ENCODE data around the gene SUMF1. TPM values are rescaled to one million over a fixed set of nuclear protein-coding genes. Genes with fewer than 3 reads are reported as not detected.
A peak's percentile ranks its signal among the peaks of the same experiment; 100 is the strongest.

Gene SUMF1
- total and polyA plus RNA-seq, 4 donors: 13.0 to 34.2 (median 23.5) TPM

DNA sequence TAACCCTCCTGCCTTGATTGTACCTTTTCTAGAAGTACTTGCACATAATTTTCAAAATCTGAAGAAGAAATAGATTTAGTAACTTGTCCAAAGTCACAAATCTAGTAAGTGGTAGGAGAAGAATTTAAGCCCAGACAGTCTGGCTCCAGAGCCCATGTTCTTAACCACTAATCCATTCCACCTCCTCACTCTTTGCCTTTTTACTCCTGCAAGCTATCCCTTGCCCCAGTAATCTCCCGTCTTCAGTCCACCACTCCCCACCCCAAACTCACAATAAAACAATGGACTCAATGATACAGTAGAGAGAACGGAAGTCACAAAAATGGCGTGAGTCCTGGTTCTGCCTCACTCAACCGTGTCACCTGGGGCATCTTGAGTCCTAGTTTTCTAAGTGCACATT, 115.2 kb downstream of the SUMF1 start:
- Histone ChIP-seq H3K27ac (ENCODE audit: low read depth in 1 of 2, low read length in 2 of 2) (no peak overlapping the region), H3K9me3 (ENCODE audit: control insufficient read depth in 4 of 4, low read length in 3 of 4) (no peaks in the 10 kb centered on the region), H3K36me3 (ENCODE audit: control insufficient read depth in 4 of 4, insufficient read depth in 3 of 4, low read depth in 1 of 4, low read length in 3 of 4) (no peaks in the 10 kb centered on the region), H3K4me1 (ENCODE audit: control insufficient read depth in 4 of 4, insufficient read depth in 4 of 4, low read length in 3 of 4) (peaks cover 2 to 26% (median 16%) of the 10 kb centered on the region in 4 donors), H3K4me3 (ENCODE audit: low read depth in 1 of 3, low read length in 3 of 3) (no peak overlapping the region), H3K27me3 (ENCODE audit: control insufficient read depth in 4 of 4, insufficient read depth in 4 of 4, low read length in 3 of 4) (no peaks in the 10 kb centered on the region), H3K9ac (ENCODE audit: low read depth in 1 of 2, low read length in 2 of 2) (no peak overlapping the region)
- no peak for TF ChIP-seq RAD21 (IDR thresholded peaks at IDR 0.05)
- no peak for DNase-seq (ENCODE audit: low spot score)
- WGBS: 97% methylated on average over 4 of the region's 4 CpGs

GRCh38 chr3:4351164-4351855, 115.8 kb downstream of the SUMF1 start:
- Histone ChIP-seq H3K9ac (ENCODE audit: low read depth in 1 of 2, low read length in 2 of 2) (no peak overlapping the region), H3K36me3 (ENCODE audit: control insufficient read depth in 4 of 4, insufficient read depth in 3 of 4, low read depth in 1 of 4, low read length in 3 of 4) (no peaks in the 10 kb centered on the region), H3K9me3 (ENCODE audit: control insufficient read depth in 4 of 4, low read length in 3 of 4) (no peaks in the 10 kb centered on the region), H3K27ac (ENCODE audit: low read depth in 1 of 2, low read length in 2 of 2) (peak overlapping the region; percentile 46 to 68), H3K4me1 (ENCODE audit: control insufficient read depth in 4 of 4, insufficient read depth in 4 of 4, low read length in 3 of 4) (peaks cover 0 to 20% (median 11%) of the 10 kb centered on the region in 4 donors), H3K27me3 (ENCODE audit: control insufficient read depth in 4 of 4, insufficient read depth in 4 of 4, low read length in 3 of 4) (no peaks in the 10 kb centered on the region), H3K4me3 (ENCODE audit: low read depth in 1 of 3, low read length in 3 of 3) (no peak overlapping the region)
- TF ChIP-seq YY1 (IDR thresholded peaks at IDR 0.05) (no peak), EGR1 (IDR thresholded peaks at IDR 0.05; ENCODE audit: low read depth in 2 of 2) (no peak), ATF3 (IDR thresholded peaks at IDR 0.05) (no peak), TAF1 (conservative IDR thresholded peaks at IDR 0.05) (no peak), NR2F2 (IDR thresholded peaks at IDR 0.05) (no peak), JUND (IDR thresholded peaks at IDR 0.05) (no peak), SP1 (IDR thresholded peaks at IDR 0.05) (no peak), GABPA (IDR thresholded peaks at IDR 0.05 in 1 of 2, conservative IDR thresholded peaks at IDR 0.05 in 1 of 2) (no peak), RAD21 (IDR thresholded peaks at IDR 0.05) (no peak), RXRA (IDR thresholded peaks at IDR 0.05) (no peak), ZBTB33 (IDR thresholded peaks at IDR 0.05) (no peak)
- TF ChIP-seq, protein P1, sequence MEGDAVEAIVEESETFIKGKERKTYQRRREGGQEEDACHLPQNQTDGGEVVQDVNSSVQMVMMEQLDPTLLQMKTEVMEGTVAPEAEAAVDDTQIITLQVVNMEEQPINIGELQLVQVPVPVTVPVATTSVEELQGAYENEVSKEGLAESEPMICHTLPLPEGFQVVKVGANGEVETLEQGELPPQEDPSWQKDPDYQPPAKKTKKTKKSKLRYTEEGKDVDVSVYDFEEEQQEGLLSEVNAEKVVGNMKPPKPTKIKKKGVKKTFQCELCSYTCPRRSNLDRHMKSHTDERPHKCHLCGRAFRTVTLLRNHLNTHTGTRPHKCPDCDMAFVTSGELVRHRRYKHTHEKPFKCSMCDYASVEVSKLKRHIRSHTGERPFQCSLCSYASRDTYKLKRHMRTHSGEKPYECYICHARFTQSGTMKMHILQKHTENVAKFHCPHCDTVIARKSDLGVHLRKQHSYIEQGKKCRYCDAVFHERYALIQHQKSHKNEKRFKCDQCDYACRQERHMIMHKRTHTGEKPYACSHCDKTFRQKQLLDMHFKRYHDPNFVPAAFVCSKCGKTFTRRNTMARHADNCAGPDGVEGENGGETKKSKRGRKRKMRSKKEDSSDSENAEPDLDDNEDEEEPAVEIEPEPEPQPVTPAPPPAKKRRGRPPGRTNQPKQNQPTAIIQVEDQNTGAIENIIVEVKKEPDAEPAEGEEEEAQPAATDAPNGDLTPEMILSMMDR (IDR thresholded peaks at IDR 0.05; ENCODE audit: low read depth, low read length, missing input control): no peak
- 64% methylated on average over 11 of the region's 11 CpGs for WGBS
- DNase-seq (ENCODE audit: low spot score): no peak

DNA sequence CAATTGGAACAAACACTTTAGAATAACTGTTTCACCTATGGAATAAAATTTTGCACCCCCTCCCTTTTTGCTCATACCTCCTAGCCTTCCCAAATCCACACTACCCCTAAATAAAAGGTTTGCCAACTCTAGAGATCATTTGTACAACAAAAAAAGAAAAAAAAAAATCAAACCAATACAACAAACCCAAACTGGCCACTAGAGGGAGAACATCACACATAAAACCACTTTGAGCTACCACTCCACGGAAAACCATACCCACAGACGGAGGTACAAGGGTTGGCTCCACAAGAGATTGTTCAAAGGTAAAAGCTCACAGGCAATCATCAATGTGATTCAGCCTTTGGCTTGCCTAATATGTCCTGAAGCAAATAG, 116.3 kb downstream of the SUMF1 start:
- H3K27ac ChIP-seq (ENCODE audit: low read depth in 1 of 2, low read length in 2 of 2): peak overlapping the region in 1 of 2 donors; percentile 68
- no peaks in the 10 kb centered on the region for H3K27me3 ChIP-seq (ENCODE audit: control insufficient read depth in 4 of 4, insufficient read depth in 4 of 4, low read length in 3 of 4)
- peaks cover 0 to 15% (median 6%) of the 10 kb centered on the region in 4 donors for H3K4me1 ChIP-seq (ENCODE audit: control insufficient read depth in 4 of 4, insufficient read depth in 4 of 4, low read length in 3 of 4)
- no peak overlapping the region for H3K9ac ChIP-seq (ENCODE audit: low read depth in 1 of 2, low read length in 2 of 2)
- no peak overlapping the region for H3K4me3 ChIP-seq (ENCODE audit: low read depth in 1 of 3, low read length in 3 of 3)
- 0% methylated on average over 2 of the region's 2 CpGs for WGBS
- no peaks in the 10 kb centered on the region for H3K36me3 ChIP-seq (ENCODE audit: control insufficient read depth in 4 of 4, insufficient read depth in 3 of 4, low read depth in 1 of 4, low read length in 3 of 4)
- H3K9me3 ChIP-seq (ENCODE audit: control insufficient read depth in 4 of 4, low read length in 3 of 4): no peaks in the 10 kb centered on the region
- no peak for DNase-seq (ENCODE audit: low spot score)
- TF ChIP-seq FOXA1 (IDR thresholded peaks at IDR 0.05): no peak
- TF ChIP-seq GABPA (IDR thresholded peaks at IDR 0.05 in 1 of 2, conservative IDR thresholded peaks at IDR 0.05 in 1 of 2): no peak
- TF ChIP-seq FOXA2 (IDR thresholded peaks at IDR 0.05): no peak
- TF ChIP-seq MAX (IDR thresholded peaks at IDR 0.05): no peak
- TF ChIP-seq SP1 (IDR thresholded peaks at IDR 0.05): no peak
- TF ChIP-seq, protein P2, sequence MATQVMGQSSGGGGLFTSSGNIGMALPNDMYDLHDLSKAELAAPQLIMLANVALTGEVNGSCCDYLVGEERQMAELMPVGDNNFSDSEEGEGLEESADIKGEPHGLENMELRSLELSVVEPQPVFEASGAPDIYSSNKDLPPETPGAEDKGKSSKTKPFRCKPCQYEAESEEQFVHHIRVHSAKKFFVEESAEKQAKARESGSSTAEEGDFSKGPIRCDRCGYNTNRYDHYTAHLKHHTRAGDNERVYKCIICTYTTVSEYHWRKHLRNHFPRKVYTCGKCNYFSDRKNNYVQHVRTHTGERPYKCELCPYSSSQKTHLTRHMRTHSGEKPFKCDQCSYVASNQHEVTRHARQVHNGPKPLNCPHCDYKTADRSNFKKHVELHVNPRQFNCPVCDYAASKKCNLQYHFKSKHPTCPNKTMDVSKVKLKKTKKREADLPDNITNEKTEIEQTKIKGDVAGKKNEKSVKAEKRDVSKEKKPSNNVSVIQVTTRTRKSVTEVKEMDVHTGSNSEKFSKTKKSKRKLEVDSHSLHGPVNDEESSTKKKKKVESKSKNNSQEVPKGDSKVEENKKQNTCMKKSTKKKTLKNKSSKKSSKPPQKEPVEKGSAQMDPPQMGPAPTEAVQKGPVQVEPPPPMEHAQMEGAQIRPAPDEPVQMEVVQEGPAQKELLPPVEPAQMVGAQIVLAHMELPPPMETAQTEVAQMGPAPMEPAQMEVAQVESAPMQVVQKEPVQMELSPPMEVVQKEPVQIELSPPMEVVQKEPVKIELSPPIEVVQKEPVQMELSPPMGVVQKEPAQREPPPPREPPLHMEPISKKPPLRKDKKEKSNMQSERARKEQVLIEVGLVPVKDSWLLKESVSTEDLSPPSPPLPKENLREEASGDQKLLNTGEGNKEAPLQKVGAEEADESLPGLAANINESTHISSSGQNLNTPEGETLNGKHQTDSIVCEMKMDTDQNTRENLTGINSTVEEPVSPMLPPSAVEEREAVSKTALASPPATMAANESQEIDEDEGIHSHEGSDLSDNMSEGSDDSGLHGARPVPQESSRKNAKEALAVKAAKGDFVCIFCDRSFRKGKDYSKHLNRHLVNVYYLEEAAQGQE (IDR thresholded peaks at IDR 0.05): no peak
- no peak for TF ChIP-seq ATF3 (IDR thresholded peaks at IDR 0.05)
- no peak for TF ChIP-seq TAF1 (conservative IDR thresholded peaks at IDR 0.05)
- TF ChIP-seq JUND (IDR thresholded peaks at IDR 0.05): no peak
- TF ChIP-seq RAD21 (IDR thresholded peaks at IDR 0.05): peak; percentile 93 to 96
- TF ChIP-seq, protein P1 (IDR thresholded peaks at IDR 0.05; ENCODE audit: low read depth, low read length, missing input control): peak; percentile 79
- TF ChIP-seq RXRA (IDR thresholded peaks at IDR 0.05): peak in 1 of 2 donors; percentile 26
